D721Med (cell line): ENCODE data around the gene PEPD.

Experiments
- DNase-seq: peaks from one replicate; pipeline ENCODE4 v3.0.0; 2011; ENCODE audit warnings: low spot score; ENCODE audit not compliant: insufficient read length
- FAIRE-seq: peaks from 2 replicates; lab custom pipeline; 2011; peaks lifted over from hg19 to GRCh38; lab: Jason Lieb, UNC
- CTCF ChIP-seq: IDR thresholded peaks from 2 replicates; pipeline ENCODE4 v1.5.1; 2012; ENCODE audit warnings: mild to moderate bottlenecking, control low read depth; ENCODE audit not compliant: insufficient read depth; ENCODE audit errors: missing control alignments

Gene PEPD

GRCh38 chr19:33512580-33513137, 8.9 kb downstream of the PEPD start:
- no peak for DNase-seq
- FAIRE-seq, result no peak
- no peak for TF ChIP-seq CTCF

- FAIRE-seq, result no peak
- no peak for TF ChIP-seq CTCF
- no peak for DNase-seq
Measured at GRCh38 chr19:33512021-33512420, 9.6 kb downstream of the PEPD start.

GRCh38 chr19:33511346-33511745, 10.2 kb downstream of the PEPD start:
- TF ChIP-seq CTCF, result no peak
- FAIRE-seq (no peak), DNase-seq (no peak)

- DNase-seq (no peak), FAIRE-seq (no peak)
- no peak for TF ChIP-seq CTCF
Measured at GRCh38 chr19:33510462-33511194, 11.0 kb downstream of the PEPD start.

- DNase-seq (no peak), FAIRE-seq (no peak)
- TF ChIP-seq CTCF, result no peak
Measured at GRCh38 chr19:33509774-33510173, 11.8 kb downstream of the PEPD start.

- FAIRE-seq (no peak), DNase-seq (no peak)
- TF ChIP-seq CTCF, result no peak
Measured at GRCh38 chr19:33508941-33509614, 12.5 kb downstream of the PEPD start.

- no peak for TF ChIP-seq CTCF
- FAIRE-seq (no peak), DNase-seq (no peak)
Measured at GRCh38 chr19:33508431-33508830, 13.2 kb downstream of the PEPD start.
